SU-DHL-6 (cell line): ENCODE data around the gene DHRS13.

ENCODE experiments used
- EZH2phosphoT487 ChIP-seq: fragments of 200-600 bp; sonication (generic), shearing (Covaris generic); conservative IDR thresholded peaks from 2 replicates; pipeline ENCODE4 v1.6.1; 2018; ENCODE audit warnings: mild to moderate bottlenecking, antibody characterized with exemption, low read length, moderate library complexity, mixed read lengths
- TF ChIP-seq, protein P1 (sequence below): fragments of 200-600 bp; sonication (generic); IDR thresholded peaks from one replicate; pipeline ENCODE4 v1.5.1; 2017; ENCODE audit warnings: antibody characterized with exemption, mild to moderate bottlenecking, low read length, moderate library complexity; ENCODE audit not compliant: insufficient read depth, poor library complexity, severe bottlenecking

- TF ChIP-seq, protein P1, sequence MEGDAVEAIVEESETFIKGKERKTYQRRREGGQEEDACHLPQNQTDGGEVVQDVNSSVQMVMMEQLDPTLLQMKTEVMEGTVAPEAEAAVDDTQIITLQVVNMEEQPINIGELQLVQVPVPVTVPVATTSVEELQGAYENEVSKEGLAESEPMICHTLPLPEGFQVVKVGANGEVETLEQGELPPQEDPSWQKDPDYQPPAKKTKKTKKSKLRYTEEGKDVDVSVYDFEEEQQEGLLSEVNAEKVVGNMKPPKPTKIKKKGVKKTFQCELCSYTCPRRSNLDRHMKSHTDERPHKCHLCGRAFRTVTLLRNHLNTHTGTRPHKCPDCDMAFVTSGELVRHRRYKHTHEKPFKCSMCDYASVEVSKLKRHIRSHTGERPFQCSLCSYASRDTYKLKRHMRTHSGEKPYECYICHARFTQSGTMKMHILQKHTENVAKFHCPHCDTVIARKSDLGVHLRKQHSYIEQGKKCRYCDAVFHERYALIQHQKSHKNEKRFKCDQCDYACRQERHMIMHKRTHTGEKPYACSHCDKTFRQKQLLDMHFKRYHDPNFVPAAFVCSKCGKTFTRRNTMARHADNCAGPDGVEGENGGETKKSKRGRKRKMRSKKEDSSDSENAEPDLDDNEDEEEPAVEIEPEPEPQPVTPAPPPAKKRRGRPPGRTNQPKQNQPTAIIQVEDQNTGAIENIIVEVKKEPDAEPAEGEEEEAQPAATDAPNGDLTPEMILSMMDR, result no peak
- TF ChIP-seq EZH2phosphoT487, result no peak
These were observed 34.3 kb upstream of the DHRS13 start for GRCh38 chr17:28937044-28937729.
